Measurements from ENCODE around the gene PDZD2. TPM values are rescaled to one million over a fixed set of nuclear protein-coding genes. Genes with fewer than 3 reads are reported as not detected.

The PDZD2 gene
- total RNA-seq, 2 donors from 2014 or later = 6.6 to 14.6 TPM

DNA sequence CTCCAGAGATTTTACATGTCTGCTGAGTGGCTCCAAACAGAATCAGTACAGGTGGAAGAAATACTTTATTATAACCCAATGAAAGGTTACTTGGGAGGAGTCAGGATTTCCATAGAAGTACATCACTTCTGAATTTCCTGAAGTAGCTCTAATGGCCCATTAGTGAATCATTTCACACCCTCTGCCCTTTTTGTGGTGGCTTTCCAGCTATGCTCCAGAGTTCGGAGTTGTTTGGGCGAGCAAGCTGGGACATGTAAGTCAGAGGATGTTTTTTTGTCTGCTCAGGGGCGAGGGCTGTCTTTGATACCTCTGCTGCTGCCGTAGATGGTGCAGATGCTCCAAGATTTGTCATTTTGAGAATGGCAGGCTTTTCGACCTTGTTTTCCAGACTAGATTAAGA lies 309.1 kb downstream of the PDZD2 start:
- TF ChIP-seq, protein P1, sequence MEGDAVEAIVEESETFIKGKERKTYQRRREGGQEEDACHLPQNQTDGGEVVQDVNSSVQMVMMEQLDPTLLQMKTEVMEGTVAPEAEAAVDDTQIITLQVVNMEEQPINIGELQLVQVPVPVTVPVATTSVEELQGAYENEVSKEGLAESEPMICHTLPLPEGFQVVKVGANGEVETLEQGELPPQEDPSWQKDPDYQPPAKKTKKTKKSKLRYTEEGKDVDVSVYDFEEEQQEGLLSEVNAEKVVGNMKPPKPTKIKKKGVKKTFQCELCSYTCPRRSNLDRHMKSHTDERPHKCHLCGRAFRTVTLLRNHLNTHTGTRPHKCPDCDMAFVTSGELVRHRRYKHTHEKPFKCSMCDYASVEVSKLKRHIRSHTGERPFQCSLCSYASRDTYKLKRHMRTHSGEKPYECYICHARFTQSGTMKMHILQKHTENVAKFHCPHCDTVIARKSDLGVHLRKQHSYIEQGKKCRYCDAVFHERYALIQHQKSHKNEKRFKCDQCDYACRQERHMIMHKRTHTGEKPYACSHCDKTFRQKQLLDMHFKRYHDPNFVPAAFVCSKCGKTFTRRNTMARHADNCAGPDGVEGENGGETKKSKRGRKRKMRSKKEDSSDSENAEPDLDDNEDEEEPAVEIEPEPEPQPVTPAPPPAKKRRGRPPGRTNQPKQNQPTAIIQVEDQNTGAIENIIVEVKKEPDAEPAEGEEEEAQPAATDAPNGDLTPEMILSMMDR (conservative IDR thresholded peaks at IDR 0.05) = no peak
- H3K27me3 Mint-ChIP-seq (ENCODE audit: insufficient read depth) = no peaks in the 10 kb centered on the region
- DNase-seq = no peak
- Histone ChIP-seq H3K27me3 (ENCODE audit: control insufficient read depth, insufficient read depth, low read length, poor library complexity, severe bottlenecking) (no peaks in the 10 kb centered on the region), H3K4me1 (ENCODE audit: control insufficient read depth, insufficient read depth, low read length) (no peaks in the 10 kb centered on the region), H3K36me3 (ENCODE audit: control insufficient read depth, insufficient read depth, low read length) (no peaks in the 10 kb centered on the region), H3K4me3 (ENCODE audit: low read length) (no peak overlapping the region), H3K9ac (ENCODE audit: extremely low read depth, low read length, poor library complexity, severe bottlenecking) (no peak overlapping the region), H3K27ac (ENCODE audit: low read depth, low read length) (no peak overlapping the region), H3K9me3 (ENCODE audit: control insufficient read depth, low read length) (no peaks in the 10 kb centered on the region)
- peaks cover 24% of the 10 kb centered on the region for H3K4me1 Mint-ChIP-seq
- no peak overlapping the region for H3K4me3 Mint-ChIP-seq
- no peak overlapping the region for H3K27ac Mint-ChIP-seq
- H3K9me3 Mint-ChIP-seq = peaks cover 14% of the 10 kb centered on the region
- H3K36me3 Mint-ChIP-seq (ENCODE audit: low read depth) = peaks cover 6% of the 10 kb centered on the region
- WGBS, 2 experiments (ENCODE audit: insufficient coverage in 1 of 2, insufficient read length in 1 of 2) = 89 to 90% methylated on average over 2 to 5 of the region's 5 CpGs

DNA sequence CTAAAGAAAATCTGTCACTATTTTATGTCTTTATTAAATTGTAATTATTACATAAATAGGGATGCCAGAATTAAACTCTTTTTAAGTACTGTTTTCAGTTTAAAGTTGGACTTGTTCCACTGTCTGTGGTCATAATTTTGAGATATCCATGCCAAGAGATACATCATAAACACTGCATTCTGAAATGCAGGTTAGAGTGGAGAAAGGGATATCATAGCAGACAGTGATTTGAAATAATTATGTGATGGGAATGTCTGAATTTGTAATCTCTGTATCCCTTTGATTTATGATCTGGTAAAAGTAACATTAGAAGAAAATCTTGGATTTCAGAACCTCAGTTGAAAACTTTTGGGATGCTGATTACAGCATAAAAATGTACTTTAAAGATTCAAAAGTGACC lies 313.1 kb downstream of the PDZD2 start:
- peaks cover 14% of the 10 kb centered on the region for H3K9me3 Mint-ChIP-seq
- no peaks in the 10 kb centered on the region for H3K9me3 ChIP-seq (ENCODE audit: control insufficient read depth, low read length)
- no peak for DNase-seq
- H3K36me3 Mint-ChIP-seq (ENCODE audit: low read depth) = peaks cover 6% of the 10 kb centered on the region
- no peak overlapping the region for H3K4me3 Mint-ChIP-seq
- peaks cover under 1% of the 10 kb centered on the region for H3K27me3 ChIP-seq (ENCODE audit: control insufficient read depth, insufficient read depth, low read length, poor library complexity, severe bottlenecking)
- H3K27me3 Mint-ChIP-seq (ENCODE audit: insufficient read depth) = peaks cover 1% of the 10 kb centered on the region
- H3K27ac Mint-ChIP-seq = no peak overlapping the region
- peaks cover 12% of the 10 kb centered on the region for H3K4me1 Mint-ChIP-seq
- H3K36me3 ChIP-seq (ENCODE audit: control insufficient read depth, insufficient read depth, low read length) = no peaks in the 10 kb centered on the region
- H3K27ac ChIP-seq (ENCODE audit: low read depth, low read length) = no peak overlapping the region
- no peak overlapping the region for H3K4me3 ChIP-seq (ENCODE audit: low read length)
- H3K9ac ChIP-seq (ENCODE audit: extremely low read depth, low read length, poor library complexity, severe bottlenecking) = no peak overlapping the region
- TF ChIP-seq, protein P1 (conservative IDR thresholded peaks at IDR 0.05) = no peak
- no peaks in the 10 kb centered on the region for H3K4me1 ChIP-seq (ENCODE audit: control insufficient read depth, insufficient read depth, low read length)

DNA sequence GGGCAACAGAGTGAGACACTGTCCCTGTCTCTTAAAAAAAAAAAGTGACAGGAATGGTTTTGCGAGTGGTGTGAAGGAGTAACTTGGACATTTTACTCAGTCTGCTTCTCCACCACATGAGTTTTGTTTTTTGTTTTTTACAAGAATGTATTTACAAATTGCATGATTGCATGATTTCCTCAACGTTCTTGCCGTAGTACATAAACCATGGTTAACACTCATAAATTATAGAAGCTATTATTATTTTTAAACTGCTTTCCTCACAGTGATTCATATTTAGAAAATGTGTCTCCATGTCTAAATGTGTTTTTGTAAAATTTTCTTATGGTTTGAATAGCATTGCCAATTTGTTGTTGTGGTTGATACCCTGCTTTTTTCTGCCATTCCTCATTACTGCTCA lies 315.2 kb downstream of the PDZD2 start:
- TF ChIP-seq, protein P1 (conservative IDR thresholded peaks at IDR 0.05) = no peak
- Mint-ChIP-seq H3K4me1 (no peaks in the 10 kb centered on the region), H3K27ac (no peak overlapping the region), H3K4me3 (no peak overlapping the region), H3K36me3 (ENCODE audit: low read depth) (peaks cover 6% of the 10 kb centered on the region), H3K27me3 (ENCODE audit: insufficient read depth) (peaks cover 7% of the 10 kb centered on the region), H3K9me3 (peaks cover 14% of the 10 kb centered on the region)
- Histone ChIP-seq H3K27ac (ENCODE audit: low read depth, low read length) (no peak overlapping the region), H3K9me3 (ENCODE audit: control insufficient read depth, low read length) (no peaks in the 10 kb centered on the region), H3K4me3 (ENCODE audit: low read length) (no peak overlapping the region), H3K4me1 (ENCODE audit: control insufficient read depth, insufficient read depth, low read length) (no peaks in the 10 kb centered on the region), H3K27me3 (ENCODE audit: control insufficient read depth, insufficient read depth, low read length, poor library complexity, severe bottlenecking) (peaks cover 8% of the 10 kb centered on the region), H3K9ac (ENCODE audit: extremely low read depth, low read length, poor library complexity, severe bottlenecking) (no peak overlapping the region), H3K36me3 (ENCODE audit: control insufficient read depth, insufficient read depth, low read length) (no peaks in the 10 kb centered on the region)
- DNase-seq = no peak
- 91% methylated on average over 3 of the region's 3 CpGs; no CpG with 5 or more reads in 1 of the 2 experiments for WGBS, 2 experiments (ENCODE audit: insufficient coverage in 1 of 2, insufficient read length in 1 of 2)
